ENCODE results near the gene QRICH1. TPM values are rescaled to one million over a fixed set of nuclear protein-coding genes. Genes with fewer than 3 reads are reported as not detected.

The QRICH1 gene
- total and polyA plus RNA-seq, 2 donors (not counting 3 experiments of a cell fraction or from before 2014, with no cell fraction given), result 89.7 to 116 TPM

- intact Hi-C loops (cut with micrococcal nuclease) (loop anchor here (5.0 kb wide), 1 partner anchor 219 kb away; no protein-coding TSS in a partner anchor), dilution Hi-C loops (cut with MboI; ENCODE audit: extremely low pct_ligation_motif_present, low sequenced_read_pairs) (no loop called here)
- Histone ChIP-seq H3K36me3 (ENCODE audit: control insufficient read depth in 2 of 2, extremely low read depth in 1 of 2, insufficient read depth in 2 of 2, low read length in 2 of 2) (peaks cover 8 to 31% of the 10 kb centered on the region in 2 experiments), H3K27ac (ENCODE audit: insufficient read depth, low read depth, low read length) (no peak overlapping the region), H3K9ac (replicated peaks; ENCODE audit: extremely low read depth, insufficient read depth, low read length) (no peak overlapping the region), H4K20me1 (replicated peaks; ENCODE audit: control insufficient read depth, extremely low read depth, insufficient read depth, low read length) (peaks cover 2% of the 10 kb centered on the region), H3K4me2 (ENCODE audit: insufficient read depth, low read length) (no peak overlapping the region), H3K4me1 (ENCODE audit: control insufficient read depth, extremely low read depth, insufficient read depth, low read length) (no peaks in the 10 kb centered on the region), H3K79me2 (ENCODE audit: control insufficient read depth, insufficient read depth, low read length) (peaks cover 46% of the 10 kb centered on the region), H3K9me1 (replicated peaks; ENCODE audit: control insufficient read depth, extremely low read depth, insufficient read depth, low read length) (no peaks in the 10 kb centered on the region), H2AFZ (ENCODE audit: low read depth, low read length) (no peak overlapping the region), H3K27me3 (ENCODE audit: control insufficient read depth in 2 of 2, insufficient read depth in 2 of 2, low read length in 2 of 2) (no peaks in the 10 kb centered on the region), H3K4me3 (replicated peaks in 1 of 3; ENCODE audit: insufficient read depth in 1 of 3, low read depth in 1 of 3, low read length in 3 of 3) (no peak overlapping the region), H3K9me3 (replicated peaks; ENCODE audit: control insufficient read depth, insufficient read depth, low read length) (no peaks in the 10 kb centered on the region)
- ChIA-PET POLR2A (no interaction called here), CTCF (no interaction called here)
- TF ChIP-seq, protein P1, sequence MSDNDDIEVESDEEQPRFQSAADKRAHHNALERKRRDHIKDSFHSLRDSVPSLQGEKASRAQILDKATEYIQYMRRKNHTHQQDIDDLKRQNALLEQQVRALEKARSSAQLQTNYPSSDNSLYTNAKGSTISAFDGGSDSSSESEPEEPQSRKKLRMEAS (IDR thresholded peaks at IDR 0.05; ENCODE audit: insufficient read depth, insufficient read length), result no peak
- TF ChIP-seq EZH2 (IDR thresholded peaks at IDR 0.05; ENCODE audit: borderline replicate concordance, low read depth, low read length, severe bottlenecking) (no peak), FOS (IDR thresholded peaks at IDR 0.05; ENCODE audit: borderline replicate concordance, insufficient read depth, low read length) (no peak), POLR2A (IDR thresholded peaks at IDR 0.05; ENCODE audit: low read depth, low read length) (no peak), MYC (IDR thresholded peaks at IDR 0.05; ENCODE audit: low read depth, low read length) (no peak), JUN (IDR thresholded peaks at IDR 0.05; ENCODE audit: borderline replicate concordance, insufficient read depth, insufficient read length, low read depth) (no peak), CTCF (IDR thresholded peaks at IDR 0.05; ENCODE audit: extremely low read depth in 1 of 2, insufficient read depth in 1 of 2, low read depth in 1 of 2, low read length in 2 of 2) (no peak), POLR2AphosphoS5 (IDR thresholded peaks at IDR 0.05; ENCODE audit: insufficient read depth, low read depth, low read length) (no peak), GATA2 (IDR thresholded peaks at IDR 0.05; ENCODE audit: insufficient read depth, insufficient read length, low read depth, low read length) (no peak)
- no TSS peak for BruUV-seq (replicated peaks)
- DNase-seq (ENCODE audit: low read depth, low spot score) (no peak), FAIRE-seq (no peak)
Measured at GRCh38 chr3:49076646-49077045, 17.2 kb downstream of the QRICH1 start.
